GM21576 (cell line): ENCODE measurements around the gene GRK2.

Source experiments
- ATAC-seq: cut with Tn5 transposase; IDR thresholded peaks from one replicate; pipeline ENCODE4 v1.9.1; 2021; ENCODE audit warnings: mild to moderate bottlenecking, moderate library complexity; ENCODE audit not compliant: unreplicated experiment

GRK2 gene

DNA sequence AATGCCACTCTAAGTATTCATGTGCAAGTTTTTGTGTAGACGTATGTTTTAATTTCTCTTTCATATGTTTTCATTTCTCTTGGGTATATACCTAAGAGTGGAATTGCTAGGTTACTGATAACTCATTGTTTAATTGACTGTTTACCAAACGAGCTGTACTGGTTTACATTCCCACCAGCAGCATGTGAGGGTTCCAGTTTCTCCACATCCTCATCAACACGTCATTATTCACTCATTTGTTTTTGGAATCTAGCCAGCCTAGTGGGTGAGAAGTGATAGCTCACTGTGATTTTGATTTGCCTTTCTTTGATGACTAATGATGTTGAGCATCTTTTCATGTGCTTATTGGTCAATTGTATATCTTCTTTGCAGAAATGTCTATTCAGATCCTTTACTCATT, 26.8 kb downstream of the GRK2 start:
- ATAC-seq: no peak

DNA sequence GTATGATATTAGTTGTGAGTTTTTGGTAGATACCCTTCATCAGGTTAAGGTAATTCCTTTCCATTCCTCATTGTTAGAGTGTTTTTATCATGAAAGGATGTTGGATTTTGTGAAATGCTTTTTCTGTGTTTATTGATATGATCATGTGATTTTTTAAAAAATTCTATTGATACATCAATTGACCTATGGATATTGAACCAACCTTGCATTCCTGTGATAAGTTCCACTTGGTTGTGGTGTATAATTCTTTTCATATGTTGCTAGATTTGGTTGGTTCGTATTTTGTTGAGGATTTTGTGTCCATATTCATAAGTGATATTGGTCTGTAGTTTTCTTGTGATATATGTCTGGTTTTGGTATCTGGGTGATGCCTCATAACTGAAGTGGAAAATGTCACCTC, 29.6 kb downstream of the GRK2 start:
- ATAC-seq: no peak

DNA sequence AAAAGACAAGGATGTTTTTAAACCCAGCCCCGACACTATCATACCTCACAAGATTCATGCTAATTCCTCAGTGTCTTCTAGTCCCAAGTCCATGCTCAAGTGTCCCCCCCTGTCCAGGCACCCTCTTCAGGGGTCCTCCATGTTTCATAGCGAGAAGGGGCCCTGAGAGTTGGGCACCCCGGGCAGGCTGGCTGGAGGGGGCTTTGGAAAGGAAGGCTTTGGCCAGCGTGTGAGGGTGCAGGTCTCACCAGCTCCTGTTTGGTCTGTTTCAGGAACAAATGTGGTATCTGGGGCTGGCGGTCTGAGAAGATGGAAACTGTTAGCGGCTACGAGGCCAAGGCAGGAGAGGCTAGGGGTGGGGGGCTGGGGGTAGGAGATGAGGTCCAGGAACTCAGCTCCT, 32.5 kb downstream of the GRK2 start:
- no peak for ATAC-seq

DNA sequence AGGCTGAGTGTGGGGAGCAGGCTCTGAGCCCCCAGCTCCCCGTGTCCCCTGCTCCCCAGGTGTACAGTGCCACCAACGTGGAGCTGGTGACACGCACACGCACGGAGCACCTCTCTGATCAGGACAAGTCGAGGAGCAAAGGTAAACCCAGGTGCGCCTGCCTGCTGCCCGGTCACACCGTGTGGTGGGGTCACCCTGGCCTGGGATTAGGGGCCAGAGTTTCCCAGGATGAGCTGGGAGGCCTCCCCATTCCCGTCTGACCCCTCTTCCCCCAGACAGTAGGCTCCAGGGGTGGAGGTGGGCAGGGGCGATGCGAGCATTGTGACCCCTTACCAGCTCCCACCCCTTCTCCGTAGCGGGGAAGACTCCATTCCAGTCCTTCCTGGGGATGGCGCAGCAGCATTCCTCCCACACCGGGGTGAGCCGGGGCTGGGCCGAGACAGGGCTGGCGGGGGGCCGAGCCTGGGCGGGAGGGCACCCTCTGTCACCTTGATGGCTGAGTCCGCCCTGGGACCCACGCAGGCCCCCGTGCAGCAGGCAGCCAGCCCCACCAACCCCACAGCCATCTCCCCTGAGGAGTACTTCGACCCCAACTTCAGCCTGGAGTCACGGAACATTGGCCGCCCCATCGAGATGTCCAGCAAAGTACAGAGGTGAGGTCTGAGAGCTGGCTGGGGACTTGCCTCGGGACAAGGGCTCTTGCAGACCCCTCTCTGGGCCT, 33.4 kb downstream of the GRK2 start:
- ATAC-seq: no peak

DNA sequence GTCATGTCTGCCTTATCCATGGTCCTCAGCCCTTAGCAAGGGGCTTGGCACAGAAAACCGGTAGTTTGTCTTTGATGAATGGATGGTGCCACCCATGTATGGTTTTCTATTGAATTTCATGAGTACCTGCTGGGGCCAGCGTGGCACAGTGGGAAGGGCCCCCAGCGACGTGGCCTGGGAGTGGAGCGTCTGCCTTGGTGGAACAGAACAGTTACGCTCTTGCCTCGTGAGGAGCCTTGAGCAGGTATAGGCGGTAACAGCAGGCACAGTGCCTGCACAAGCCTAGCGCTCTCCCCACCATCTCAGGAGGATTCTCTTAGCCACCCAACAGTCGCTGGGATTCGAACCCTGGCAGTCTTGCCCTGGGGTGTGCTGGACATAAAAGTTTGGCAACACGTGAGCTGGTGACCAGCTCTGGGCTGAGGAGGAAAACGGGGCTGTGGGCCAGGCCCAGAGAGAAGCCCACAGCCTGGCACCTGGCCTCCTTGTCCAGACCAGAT, 34.0 kb downstream of the GRK2 start:
- no peak for ATAC-seq

DNA sequence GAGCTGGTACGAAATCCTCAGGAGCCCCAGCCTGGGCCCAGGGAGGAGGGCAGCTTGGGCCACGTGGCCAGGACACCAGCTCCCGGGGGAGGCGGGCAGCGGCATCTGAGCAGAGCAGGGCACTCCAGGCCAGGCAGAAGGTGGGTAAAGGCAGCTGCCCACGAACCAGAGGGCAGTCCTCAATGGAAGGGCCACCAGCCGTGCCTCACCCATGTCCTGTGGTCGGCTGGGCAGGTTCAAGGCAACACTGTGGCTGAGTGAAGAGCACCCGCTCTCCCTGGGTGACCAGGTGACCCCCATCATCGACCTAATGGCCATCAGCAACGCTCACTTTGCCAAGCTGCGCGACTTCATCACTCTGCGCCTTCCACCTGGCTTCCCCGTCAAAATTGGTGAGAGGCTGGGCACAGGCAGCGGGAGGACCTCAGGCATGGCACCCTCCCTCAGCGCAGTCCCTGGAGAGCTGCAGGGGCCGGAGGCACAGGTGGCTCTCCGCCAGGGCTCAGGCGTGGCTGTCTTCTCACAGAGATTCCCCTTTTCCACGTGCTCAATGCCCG, 34.6 kb downstream of the GRK2 start:
- ATAC-seq: no peak

DNA sequence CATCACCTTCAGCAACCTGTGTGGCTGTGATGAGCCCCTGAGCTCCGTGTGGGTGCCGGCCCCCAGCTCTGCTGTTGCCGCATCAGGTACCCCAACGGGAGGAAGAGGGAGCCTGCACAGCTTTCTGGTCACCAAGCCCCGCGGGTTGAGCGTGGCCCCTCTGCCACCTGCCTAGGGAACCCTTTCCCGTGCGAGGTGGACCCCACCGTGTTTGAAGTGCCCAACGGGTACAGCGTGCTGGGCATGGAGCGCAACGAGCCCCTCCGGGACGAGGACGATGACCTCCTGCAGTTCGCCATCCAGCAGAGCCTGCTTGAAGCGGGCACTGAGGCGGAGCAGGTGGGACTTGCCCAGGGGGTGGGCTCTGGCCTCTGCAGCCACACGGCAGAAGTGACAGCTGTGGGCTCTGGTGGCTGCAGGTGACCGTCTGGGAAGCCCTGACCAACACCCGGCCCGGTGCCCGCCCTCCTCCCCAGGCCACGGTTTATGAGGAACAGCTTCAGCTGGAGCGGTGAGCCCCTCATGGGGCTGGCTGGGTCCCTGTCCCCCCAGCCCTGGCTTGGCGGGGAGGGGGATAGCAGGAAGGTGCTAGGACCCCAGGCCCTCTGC, 35.1 kb downstream of the GRK2 start:
- ATAC-seq: no peak

DNA sequence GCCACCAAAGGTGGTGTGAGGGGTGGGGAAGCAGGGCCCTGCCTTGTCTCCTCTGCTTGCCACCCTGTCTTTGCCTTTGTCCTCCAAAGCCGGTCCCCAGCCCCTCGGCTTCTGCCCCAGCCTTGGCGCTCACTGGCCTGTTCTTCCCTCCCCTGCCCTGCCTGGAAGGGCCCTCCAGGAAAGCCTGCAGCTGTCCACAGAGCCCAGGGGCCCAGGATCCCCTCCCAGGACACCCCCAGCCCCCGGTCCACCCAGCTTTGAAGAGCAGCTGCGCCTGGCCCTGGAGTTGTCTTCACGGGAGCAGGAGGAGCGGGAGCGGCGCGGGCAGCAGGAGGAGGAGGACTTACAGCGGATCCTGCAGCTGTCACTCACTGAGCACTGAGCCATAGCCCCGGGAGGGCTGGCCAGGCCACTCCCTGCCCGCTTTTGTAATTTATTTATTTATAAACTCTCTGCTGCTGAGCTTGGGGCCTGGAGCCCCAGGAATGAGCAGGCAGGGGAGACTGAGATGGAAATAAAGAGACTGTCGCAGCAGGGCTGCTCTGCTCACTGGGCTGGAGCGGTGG, 35.8 kb downstream of the GRK2 start:
- ATAC-seq: no peak

DNA sequence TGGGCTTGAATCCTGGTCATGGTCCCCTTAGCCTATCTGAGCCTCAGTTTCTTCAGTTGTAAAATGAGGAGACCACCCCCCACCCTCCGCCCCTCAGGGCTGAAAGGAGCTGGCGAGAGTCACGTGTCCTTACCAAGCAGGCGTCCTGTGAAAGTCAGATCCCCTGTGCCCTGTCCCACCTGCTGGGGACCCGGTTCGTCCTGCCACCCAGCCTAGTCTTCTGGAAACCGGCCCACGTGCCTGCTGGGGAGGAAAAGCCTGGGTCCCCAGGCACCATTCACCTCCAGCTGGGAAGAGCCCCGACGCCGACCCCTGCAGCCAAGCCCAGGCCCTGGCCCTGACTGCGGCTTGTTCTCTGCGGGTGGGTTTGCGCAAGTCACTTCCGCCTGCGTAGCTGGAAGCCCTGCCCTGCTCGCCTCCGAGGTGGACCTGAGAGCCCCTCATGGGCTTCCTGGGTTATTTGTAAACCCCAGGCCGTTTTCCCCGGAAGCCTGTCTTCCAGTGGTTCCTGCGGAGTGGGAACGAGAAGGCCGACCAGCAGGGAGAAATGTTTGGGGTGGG, 36.4 kb downstream of the GRK2 start:
- no peak for ATAC-seq

DNA sequence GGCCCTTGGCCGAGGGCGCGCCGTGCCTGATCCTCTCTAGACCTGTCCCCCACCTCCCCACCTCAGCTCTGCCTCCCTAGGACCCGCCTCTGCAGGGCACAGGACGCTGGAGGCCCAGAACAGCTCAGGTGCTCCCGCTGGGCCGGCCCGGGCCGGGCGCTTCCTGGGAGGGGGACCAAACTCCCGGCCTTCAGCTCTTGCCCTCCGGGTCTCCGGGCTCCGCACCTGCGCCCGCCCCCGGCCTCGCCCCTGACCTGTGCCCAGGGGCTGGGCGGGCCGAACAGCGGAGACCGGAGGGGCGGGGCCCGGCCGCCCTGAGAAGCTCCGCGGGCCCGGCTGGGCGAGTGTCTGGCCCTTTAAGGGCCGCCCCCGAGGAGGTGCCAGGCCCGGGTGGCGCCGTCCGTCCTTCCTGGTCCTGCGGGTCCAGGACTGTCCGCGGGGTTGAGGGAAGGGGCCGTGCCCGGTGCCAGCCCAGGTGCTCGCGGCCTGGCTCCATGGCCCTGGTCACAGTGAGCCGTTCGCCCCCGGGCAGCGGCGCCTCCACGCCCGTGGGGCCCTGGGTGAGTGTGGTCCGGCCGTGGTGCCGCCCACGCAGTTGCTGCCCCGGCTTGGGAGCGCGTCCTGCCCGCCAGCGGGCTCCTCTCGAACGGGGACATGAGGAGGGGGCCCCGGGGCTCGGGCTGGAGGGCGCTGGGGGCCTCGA, 37.0 kb downstream of the GRK2 start, which contains the start of gene SSH3:
TSS of gene SSH3 (plus strand) at position 399 of the 703 bp plus-strand sequence. CDS start at position 495, 96 bp downstream.
- ATAC-seq: no peak

DNA sequence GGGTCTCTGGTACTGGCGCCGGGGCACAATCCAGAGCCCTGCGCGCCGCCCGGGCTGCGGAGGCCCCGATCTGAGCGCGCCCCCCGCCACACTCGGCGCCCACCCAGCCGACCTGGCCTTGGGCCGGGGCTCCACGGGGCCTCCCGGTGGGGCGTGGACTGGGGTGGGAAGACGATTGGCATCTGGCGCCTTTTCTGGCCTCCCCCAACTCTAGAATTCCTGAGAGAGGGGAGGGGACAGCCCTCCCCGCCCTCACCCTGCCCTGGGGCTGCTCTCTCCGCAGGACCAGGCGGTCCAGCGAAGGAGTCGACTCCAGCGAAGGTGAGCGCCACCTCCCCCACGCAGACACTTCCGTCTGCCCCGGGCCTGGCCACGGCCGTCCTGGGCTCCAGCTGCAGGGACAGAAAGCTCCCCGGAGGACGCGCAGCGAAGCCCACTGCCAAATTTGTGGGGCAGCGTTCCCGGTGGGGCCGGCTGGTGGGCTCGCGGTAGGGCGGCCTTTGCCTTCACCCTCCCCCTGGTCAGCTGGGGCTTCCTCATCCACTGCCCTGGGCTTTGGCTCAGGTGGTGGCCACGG, 37.6 kb downstream of the GRK2 start:
- ATAC-seq: no peak

DNA sequence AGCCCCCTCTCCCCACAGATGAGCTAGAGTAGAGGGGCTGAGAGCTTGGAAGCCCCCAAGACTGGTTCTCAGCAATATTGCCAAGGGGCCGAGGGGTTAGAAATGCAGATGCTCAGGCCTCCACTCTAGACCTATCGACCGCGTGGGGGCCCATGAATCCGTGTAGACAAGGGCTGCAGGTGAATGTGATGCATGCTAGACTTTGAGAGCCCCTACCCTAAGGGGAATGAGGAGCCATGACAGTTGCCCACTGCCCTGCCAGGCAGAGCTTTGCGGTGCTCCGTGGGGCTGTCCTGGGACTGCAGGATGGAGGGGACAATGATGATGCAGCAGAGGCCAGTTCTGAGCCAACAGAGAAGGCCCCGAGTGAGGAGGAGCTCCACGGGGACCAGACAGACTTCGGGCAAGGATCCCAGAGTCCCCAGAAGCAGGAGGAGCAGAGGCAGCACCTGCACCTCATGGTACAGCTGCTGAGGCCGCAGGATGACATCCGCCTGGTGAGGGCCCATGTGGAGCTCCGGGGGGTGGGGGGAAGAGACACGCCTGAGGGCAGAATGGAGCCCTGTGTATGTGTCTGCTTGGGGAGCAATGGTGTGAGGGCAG, 38.3 kb downstream of the GRK2 start:
- no peak for ATAC-seq

DNA sequence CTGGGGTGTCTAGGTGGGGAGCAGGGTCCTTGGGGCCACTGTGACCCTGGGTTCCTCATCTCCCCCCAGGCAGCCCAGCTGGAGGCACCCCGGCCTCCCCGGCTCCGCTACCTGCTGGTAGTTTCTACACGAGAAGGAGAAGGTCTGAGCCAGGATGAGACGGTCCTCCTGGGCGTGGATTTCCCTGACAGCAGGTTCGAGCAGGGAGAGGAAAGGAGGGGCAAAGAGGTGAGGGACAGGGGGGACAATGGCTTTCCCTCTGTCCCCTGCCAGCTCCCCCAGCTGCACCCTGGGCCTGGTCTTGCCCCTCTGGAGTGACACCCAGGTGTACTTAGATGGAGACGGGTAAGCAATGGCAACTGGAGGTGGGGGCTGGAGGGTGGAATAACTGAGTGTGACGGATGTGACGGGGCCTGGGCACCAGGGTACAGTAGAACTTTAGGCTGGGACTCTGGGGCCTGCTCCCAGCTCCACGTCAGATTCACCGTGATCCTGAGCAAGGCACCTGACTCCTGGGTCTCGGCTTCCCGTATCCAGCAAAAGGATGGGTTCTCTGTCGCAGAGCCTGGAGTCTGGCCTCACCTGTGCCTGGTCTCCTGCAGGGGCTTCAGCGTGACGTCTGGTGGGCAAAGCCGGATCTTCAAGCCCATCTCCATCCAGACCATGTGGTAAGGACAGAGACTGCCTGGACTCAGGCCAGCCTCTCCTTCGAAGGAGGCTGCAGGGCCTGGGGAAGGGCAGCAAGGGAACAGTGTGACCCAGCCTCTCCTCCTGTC, 40.7 kb downstream of the GRK2 start:
- ATAC-seq: no peak

DNA sequence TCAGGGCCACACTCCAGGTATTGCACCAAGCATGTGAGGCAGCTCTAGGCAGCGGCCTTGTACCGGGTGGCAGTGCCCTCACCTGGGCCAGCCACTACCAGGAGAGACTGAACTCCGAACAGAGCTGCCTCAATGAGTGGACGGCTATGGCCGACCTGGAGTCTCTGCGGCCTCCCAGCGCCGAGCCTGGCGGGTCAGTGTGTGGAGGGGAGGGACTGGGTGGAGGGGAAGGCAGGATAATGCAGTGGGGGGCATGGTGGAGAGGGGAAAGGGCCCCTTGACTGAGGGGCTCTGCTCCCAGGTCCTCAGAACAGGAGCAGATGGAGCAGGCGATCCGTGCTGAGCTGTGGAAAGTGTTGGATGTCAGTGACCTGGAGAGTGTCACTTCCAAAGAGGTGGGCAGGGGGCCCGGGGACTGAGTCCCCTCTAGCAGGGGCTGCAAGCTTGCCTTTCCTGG, 41.3 kb downstream of the GRK2 start:
- no peak for ATAC-seq

DNA sequence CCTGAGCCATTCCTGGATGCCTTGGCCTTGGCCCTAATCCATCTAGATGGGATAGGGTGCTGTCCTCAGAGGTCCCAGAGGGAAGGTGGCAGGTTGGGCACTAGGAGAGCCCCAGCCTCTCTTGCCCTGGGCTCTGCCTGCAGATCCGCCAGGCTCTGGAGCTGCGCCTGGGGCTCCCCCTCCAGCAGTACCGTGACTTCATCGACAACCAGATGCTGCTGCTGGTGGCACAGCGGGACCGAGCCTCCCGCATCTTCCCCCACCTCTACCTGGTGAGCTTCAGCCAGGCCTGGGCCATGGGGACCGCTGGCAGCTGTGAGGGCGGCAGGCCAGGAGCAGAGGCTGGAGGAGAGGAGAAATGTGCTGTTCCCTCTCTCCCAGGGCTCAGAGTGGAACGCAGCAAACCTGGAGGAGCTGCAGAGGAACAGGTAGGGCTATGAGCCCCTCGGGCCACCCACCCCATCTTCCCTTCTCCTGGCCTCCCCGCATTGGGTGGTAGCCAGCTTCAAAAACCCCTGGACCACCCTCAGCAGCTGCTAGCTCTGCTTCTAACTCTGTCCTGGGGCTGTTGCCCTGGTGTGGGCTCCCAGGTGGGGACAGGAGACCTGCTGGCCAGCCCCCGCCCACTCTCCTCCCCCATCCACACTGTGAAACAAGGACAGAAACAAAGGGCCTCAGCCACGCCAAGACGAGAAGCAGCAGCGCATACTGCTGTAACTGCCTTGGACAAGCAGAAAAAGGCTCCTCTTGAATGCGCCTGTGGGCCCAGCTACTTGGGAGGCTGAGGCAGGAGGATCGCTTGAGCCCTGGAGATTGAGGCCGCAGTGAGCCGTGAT, 42.0 kb downstream of the GRK2 start:
- no peak for ATAC-seq

DNA sequence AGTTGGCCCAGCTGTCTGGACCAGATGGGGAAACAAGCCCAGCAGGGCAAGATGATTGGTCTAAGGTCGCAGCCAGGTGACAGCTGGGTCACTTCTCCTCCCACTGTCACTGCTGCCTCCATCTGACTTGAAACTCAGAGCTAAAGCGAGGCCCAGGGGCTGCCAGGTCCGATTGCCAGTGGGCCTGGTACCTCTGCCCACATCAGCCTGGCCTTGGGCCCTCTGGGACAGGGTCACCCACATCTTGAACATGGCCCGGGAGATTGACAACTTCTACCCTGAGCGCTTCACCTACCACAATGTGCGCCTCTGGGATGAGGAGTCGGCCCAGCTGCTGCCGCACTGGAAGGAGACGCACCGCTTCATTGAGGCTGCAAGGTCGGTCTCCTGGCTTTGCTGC, 42.9 kb downstream of the GRK2 start:
- ATAC-seq: no peak

DNA sequence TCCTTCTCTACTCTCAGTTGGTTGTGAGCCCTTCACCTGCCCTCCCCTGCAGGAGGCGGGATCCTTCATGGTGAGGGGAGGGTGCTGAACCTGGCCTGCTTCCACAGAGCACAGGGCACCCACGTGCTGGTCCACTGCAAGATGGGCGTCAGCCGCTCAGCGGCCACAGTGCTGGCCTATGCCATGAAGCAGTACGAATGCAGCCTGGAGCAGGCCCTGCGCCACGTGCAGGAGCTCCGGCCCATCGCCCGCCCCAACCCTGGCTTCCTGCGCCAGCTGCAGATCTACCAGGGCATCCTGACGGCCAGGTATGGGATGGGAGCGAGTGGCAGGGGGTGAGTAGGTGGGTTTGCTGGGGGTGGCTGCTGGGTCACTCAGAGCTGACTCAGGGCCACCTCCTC, 43.4 kb downstream of the GRK2 start:
- no peak for ATAC-seq

DNA sequence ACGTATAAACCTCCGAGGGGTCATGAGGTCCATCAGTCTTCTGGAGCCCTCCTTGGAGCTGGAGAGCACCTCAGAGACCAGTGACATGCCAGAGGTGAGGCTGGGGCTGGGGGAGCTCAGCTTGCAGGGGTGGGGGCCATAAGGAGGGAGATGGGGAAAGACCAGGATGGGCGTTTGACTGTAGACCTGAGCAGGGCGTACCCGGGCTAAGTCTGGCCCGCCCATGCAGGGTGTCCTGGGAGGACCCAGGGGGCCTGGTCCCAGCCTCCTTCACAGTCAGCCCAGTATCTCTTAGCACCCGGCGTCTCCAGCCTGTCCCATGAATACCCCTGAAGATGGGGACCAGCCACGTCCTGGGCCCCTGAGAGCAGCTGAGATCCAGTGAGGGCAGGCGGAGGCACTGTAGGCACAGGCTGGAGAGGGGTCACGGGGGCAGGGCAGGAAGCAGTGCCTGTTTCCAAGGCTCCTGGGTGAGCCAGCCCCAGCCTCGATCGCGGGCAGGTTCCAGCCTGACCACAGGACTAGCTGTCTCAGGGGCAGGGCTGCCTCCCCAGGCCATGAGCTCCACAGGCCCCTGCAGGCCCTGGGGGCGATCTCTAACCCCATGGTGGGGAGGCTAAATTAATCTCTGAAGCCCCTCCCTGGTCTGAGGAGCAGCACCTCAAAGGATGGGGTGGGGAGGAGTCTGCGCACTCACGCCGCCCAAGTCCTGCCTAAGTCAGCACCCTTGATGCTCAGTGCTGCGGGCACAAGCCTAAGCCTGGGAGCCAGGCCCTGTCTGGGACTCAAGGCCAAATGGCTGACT, 44.2 kb downstream of the GRK2 start:
- no peak for ATAC-seq
